Muscle layer of duodenum (tissue), 2 donors: Measurements from ENCODE around the gene FAM120AOS.
A peak's percentile ranks its signal among the peaks of the same experiment; 100 is the strongest.

ENCODE experiments used
- H3K27ac ChIP-seq: one replicate; pipeline ENCODE4 v1.7.0; 2013; ENCODE audit warnings: mild to moderate bottlenecking, low read length
- H3K27me3 ChIP-seq: one replicate; pipeline ENCODE4 v1.7.0; 2013; ENCODE audit warnings: low read depth, mild to moderate bottlenecking, control low read depth, low read length
- H3K36me3 ChIP-seq, 2 donors: one replicate each; pipeline ENCODE4 v1.7.0; 2013; ENCODE audit warnings: low read length in 2 of 2, control low read depth in 1 of 2, mild to moderate bottlenecking in 1 of 2; ENCODE audit not compliant: insufficient read depth in 2 of 2, control insufficient read depth in 1 of 2
- H3K4me1 ChIP-seq, 2 donors: one replicate each; pipeline ENCODE4 v1.7.0; 2013; ENCODE audit warnings: low read length in 2 of 2, mild to moderate bottlenecking in 2 of 2, control low read depth in 1 of 2, moderate library complexity in 1 of 2; ENCODE audit not compliant: insufficient read depth in 2 of 2, control insufficient read depth in 1 of 2
- H3K4me3 ChIP-seq, 2 donors: one replicate each; pipeline ENCODE4 v1.7.0; 2013; ENCODE audit warnings: low read length in 2 of 2, low read depth in 1 of 2, mild to moderate bottlenecking in 1 of 2
- H3K9me3 ChIP-seq, 2 donors: one replicate each; pipeline ENCODE4 v1.7.0; 2013; ENCODE audit warnings: low read length in 2 of 2, control low read depth in 1 of 2, mild to moderate bottlenecking in 1 of 2; ENCODE audit not compliant: control insufficient read depth in 1 of 2
- donor health status: healthy.

Gene FAM120AOS

GRCh38 chr9:93453047-93453914 lies at the start of gene FAM120AOS:
Gene FAM120AOS (minus strand): TSS chr9:93453581. CDS start chr9:93452709, 872 bp downstream.
- H3K4me3 ChIP-seq = peak within 1 kb of the TSS; percentile 74 to 97
- no peaks in the 10 kb centered on the region for H3K9me3 ChIP-seq
- peak within 1 kb of the TSS; percentile 96 for H3K27ac ChIP-seq
- no peaks in the 10 kb centered on the region for H3K36me3 ChIP-seq
- H3K4me1 ChIP-seq = peaks cover 13 to 35% of the 10 kb centered on the region in 2 donors
- H3K27me3 ChIP-seq = no peaks in the 10 kb centered on the region

GRCh38 chr9:93501406-93501805 lies 48.0 kb upstream of the FAM120AOS start:
- Histone ChIP-seq H3K9me3 (no peaks in the 10 kb centered on the region), H3K27me3 (no peaks in the 10 kb centered on the region), H3K27ac (peak overlapping the region; percentile 33), H3K4me1 (peaks cover 11 to 19% of the 10 kb centered on the region in 2 donors), H3K4me3 (peak overlapping the region; percentile 59 to 60), H3K36me3 (peaks cover 31 to 41% of the 10 kb centered on the region in 2 donors)

- H3K4me1 ChIP-seq = peaks cover 8 to 19% of the 10 kb centered on the region in 2 donors
- peak overlapping the region; percentile 59 to 60 for H3K4me3 ChIP-seq
- H3K36me3 ChIP-seq = peaks cover 31 to 43% of the 10 kb centered on the region in 2 donors
- H3K27ac ChIP-seq = peak overlapping the region; percentile 12
- H3K9me3 ChIP-seq = no peaks in the 10 kb centered on the region
- H3K27me3 ChIP-seq = no peaks in the 10 kb centered on the region
Observed at GRCh38 chr9:93500571-93501298, 47.4 kb upstream of the FAM120AOS start.

- Histone ChIP-seq H3K4me3 (no peak overlapping the region), H3K4me1 (peaks cover 0 to 19% of the 10 kb centered on the region in 2 donors), H3K9me3 (no peaks in the 10 kb centered on the region), H3K27ac (no peak overlapping the region), H3K27me3 (no peaks in the 10 kb centered on the region), H3K36me3 (peaks cover 35 to 58% of the 10 kb centered on the region in 2 donors)
Observed at GRCh38 chr9:93496285-93496684, 42.9 kb upstream of the FAM120AOS start.

- Histone ChIP-seq H3K4me3 (no peak overlapping the region), H3K4me1 (peaks cover 0 to 8% of the 10 kb centered on the region in 2 donors), H3K27me3 (no peaks in the 10 kb centered on the region), H3K27ac (no peak overlapping the region), H3K36me3 (peaks cover 25 to 42% of the 10 kb centered on the region in 2 donors), H3K9me3 (no peaks in the 10 kb centered on the region)
Observed at GRCh38 chr9:93493949-93494348, 40.6 kb upstream of the FAM120AOS start.

GRCh38 chr9:93492327-93492726 lies 38.9 kb upstream of the FAM120AOS start:
- peaks cover 11 to 26% of the 10 kb centered on the region in 2 donors for H3K36me3 ChIP-seq
- H3K4me1 ChIP-seq = peaks cover 0 to 8% of the 10 kb centered on the region in 2 donors
- H3K4me3 ChIP-seq = no peak overlapping the region
- no peaks in the 10 kb centered on the region for H3K9me3 ChIP-seq
- H3K27ac ChIP-seq = no peak overlapping the region
- H3K27me3 ChIP-seq = no peaks in the 10 kb centered on the region

GRCh38 chr9:93491593-93492232 lies 38.3 kb upstream of the FAM120AOS start:
- Histone ChIP-seq H3K27me3 (no peaks in the 10 kb centered on the region), H3K4me1 (peaks cover 0 to 8% of the 10 kb centered on the region in 2 donors), H3K27ac (no peak overlapping the region), H3K36me3 (peaks cover 7 to 20% of the 10 kb centered on the region in 2 donors), H3K4me3 (no peak overlapping the region), H3K9me3 (no peaks in the 10 kb centered on the region)

GRCh38 chr9:93488244-93488643 lies 34.9 kb upstream of the FAM120AOS start:
- Histone ChIP-seq H3K36me3 (peaks cover 3 to 5% of the 10 kb centered on the region in 2 donors), H3K27me3 (no peaks in the 10 kb centered on the region), H3K4me1 (peaks cover 0 to 8% of the 10 kb centered on the region in 2 donors), H3K9me3 (no peaks in the 10 kb centered on the region), H3K27ac (no peak overlapping the region), H3K4me3 (no peak overlapping the region)

GRCh38 chr9:93486268-93486667 lies 32.9 kb upstream of the FAM120AOS start:
- Histone ChIP-seq H3K27ac (no peak overlapping the region), H3K36me3 (peaks cover 3 to 10% of the 10 kb centered on the region in 2 donors), H3K4me3 (no peak overlapping the region), H3K9me3 (no peaks in the 10 kb centered on the region), H3K4me1 (no peaks in the 10 kb centered on the region), H3K27me3 (no peaks in the 10 kb centered on the region)

- H3K27ac ChIP-seq = no peak overlapping the region
- H3K4me3 ChIP-seq = no peak overlapping the region
- peaks cover 0 to 5% of the 10 kb centered on the region in 2 donors for H3K4me1 ChIP-seq
- no peaks in the 10 kb centered on the region for H3K27me3 ChIP-seq
- no peaks in the 10 kb centered on the region for H3K9me3 ChIP-seq
- H3K36me3 ChIP-seq = peaks cover 3 to 10% of the 10 kb centered on the region in 2 donors
Observed at GRCh38 chr9:93483497-93483896, 30.1 kb upstream of the FAM120AOS start.
